Keratinocyte (primary cell): ENCODE measurements around the gene FLNB. TPM values are rescaled to one million over a fixed set of nuclear protein-coding genes. Genes with fewer than 3 reads are reported as not detected.

Source experiments
- DNase-seq: peaks from one replicate; pipeline ENCODE4 v3.0.0-alpha.2; 2011; ENCODE audit warnings: low read depth, missing footprints, low spot score
- FAIRE-seq: peaks from 2 replicates; lab custom pipeline; 2011; peaks lifted over from hg19 to GRCh38; lab: Jason Lieb, UNC
- H2AFZ ChIP-seq: 2 replicates; pipeline ENCODE4 v1.6.0; 2012; ENCODE audit warnings: low read length, control low read depth, inconsistent platforms; ENCODE audit not compliant: control insufficient read depth
- H3K27ac ChIP-seq: 2 replicates; pipeline ENCODE4 v1.5.1; 2011; ENCODE audit warnings: low read length; ENCODE audit not compliant: control insufficient read depth, insufficient read depth
- H3K27me3 ChIP-seq: 3 replicates; pipeline ENCODE4 v1.6.0; 2011; ENCODE audit warnings: low read length; ENCODE audit not compliant: control insufficient read depth, insufficient read depth; ENCODE audit errors: extremely low read depth
- H3K36me3 ChIP-seq, 2 experiments: 2 replicates in 1 of 2; 3 replicates in 1 of 2; pipeline ENCODE4 v1.5.1; 2011; ENCODE audit warnings: low read length in 2 of 2, mild to moderate bottlenecking in 1 of 2; ENCODE audit not compliant: control insufficient read depth in 2 of 2, insufficient read depth in 2 of 2; ENCODE audit errors: extremely low read depth in 1 of 2
- H3K4me1 ChIP-seq: 3 replicates; pipeline ENCODE4 v1.5.1; 2011; ENCODE audit warnings: low read length; ENCODE audit not compliant: control insufficient read depth, insufficient read depth; ENCODE audit errors: extremely low read depth
- H3K4me2 ChIP-seq: 3 replicates; pipeline ENCODE4 v1.6.0; 2011; ENCODE audit warnings: low read depth, low read length; ENCODE audit not compliant: control insufficient read depth, insufficient read depth; ENCODE audit errors: extremely low read depth
- H3K4me3 ChIP-seq, 3 experiments: fragments of 200-600 bp in 1 of 3; sonication (generic) in 1 of 3; 2 replicates in 2 of 3; 3 replicates in 1 of 3; pipeline ENCODE4 v1.5.1; 2011 to 2016; ENCODE audit warnings: low read length in 3 of 3, mild to moderate bottlenecking in 3 of 3, control low read depth in 2 of 3, inconsistent platforms in 1 of 3, low read depth in 1 of 3, mixed read lengths in 1 of 3, mixed run types in 1 of 3, moderate library complexity in 1 of 3; ENCODE audit not compliant: control insufficient read depth in 2 of 3, insufficient read depth in 2 of 3; ENCODE audit errors: extremely low read depth in 1 of 3
- H3K79me2 ChIP-seq: 2 replicates; pipeline ENCODE4 v1.6.0; 2012; ENCODE audit warnings: low read length; ENCODE audit not compliant: control insufficient read depth, insufficient read depth
- H3K9ac ChIP-seq: 3 replicates; pipeline ENCODE4 v1.6.0; 2011; ENCODE audit warnings: low read length; ENCODE audit not compliant: control insufficient read depth, insufficient read depth; ENCODE audit errors: extremely low read depth
- H3K9me1 ChIP-seq: 3 replicates; pipeline ENCODE4 v1.6.0; 2011; ENCODE audit warnings: low read length; ENCODE audit not compliant: control insufficient read depth, insufficient read depth; ENCODE audit errors: extremely low read depth
- H3K9me3 ChIP-seq: 2 replicates; pipeline ENCODE4 v1.5.1; 2012; ENCODE audit warnings: low read depth, low read length; ENCODE audit not compliant: control insufficient read depth
- H4K20me1 ChIP-seq: 3 replicates; pipeline ENCODE4 v1.6.0; 2011; ENCODE audit warnings: low read length; ENCODE audit not compliant: control insufficient read depth, insufficient read depth; ENCODE audit errors: extremely low read depth
- EZH2 ChIP-seq: IDR thresholded peaks from one replicate; pipeline ENCODE4 v1.6.1; 2012; ENCODE audit warnings: inconsistent platforms, mild to moderate bottlenecking, low read length, moderate library complexity
- dilution Hi-C: fragments of 300-500 bp; cut with MboI; formaldehyde crosslinking; loops from one replicate; pipeline ENCODE4 v1.7.0; 2020; ENCODE audit warnings: low sequenced_read_pairs; ENCODE audit not compliant: extremely low pct_ligation_motif_present
- polyA plus RNA-seq, 5 experiments: library from polyadenylated mRNA; depleted of rRNA in 3 of 5; stranded (reverse) in 3 of 5; stranded (forward) in 1 of 5; unstranded in 1 of 5; fragments of >200 nt; gene quantifications; 1 replicate in 1 of 5; 2 replicates in 3 of 5; 3 replicates in 1 of 5; pipeline versions ENCODE4 v1.2.1 to v1.2.3, GENCODE V29; 2011 to 2012; ENCODE audit warnings: missing spikeins in 2 of 5, low read depth in 1 of 5, low replicate concordance in 1 of 5
- TF ChIP-seq, protein P1 (sequence below), 3 experiments: IDR thresholded peaks in 1 of 3; conservative IDR thresholded peaks in 1 of 3; optimal IDR thresholded peaks in 1 of 3; 2 replicates in 2 of 3; 3 replicates in 1 of 3; pipeline versions ENCODE3 to v1.5.1; 2011; ENCODE audit warnings: low read length in 3 of 3, mild to moderate bottlenecking in 3 of 3, moderate library complexity in 2 of 3, control low read depth in 1 of 3, inconsistent platforms in 1 of 3; ENCODE audit not compliant: insufficient read depth in 2 of 3; ENCODE audit errors: extremely low read depth in 1 of 3

Gene FLNB
- polyA plus RNA-seq, 1 donor (not counting 4 experiments of a cell fraction or from before 2014, with no cell fraction given), result 289 TPM

DNA sequence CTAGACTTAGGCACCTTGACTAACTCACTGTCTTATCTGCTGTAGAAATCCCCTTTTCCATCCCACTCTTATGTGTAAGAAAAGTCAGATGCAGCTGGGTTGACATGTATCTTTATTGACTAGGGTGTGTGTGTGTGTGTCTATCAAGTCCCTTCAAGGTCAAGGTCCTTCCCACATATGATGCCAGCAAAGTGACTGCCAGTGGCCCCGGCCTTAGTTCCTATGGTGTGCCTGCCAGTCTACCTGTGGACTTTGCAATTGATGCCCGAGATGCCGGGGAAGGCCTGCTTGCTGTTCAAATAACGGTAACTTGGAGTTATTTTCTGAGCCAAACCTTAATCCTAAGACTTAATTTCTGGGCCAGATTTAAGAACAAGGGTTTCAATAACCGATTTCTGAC is 126.2 kb downstream of the FLNB start:
- no peak overlapping the region for H3K9ac ChIP-seq
- TF ChIP-seq, protein P1, sequence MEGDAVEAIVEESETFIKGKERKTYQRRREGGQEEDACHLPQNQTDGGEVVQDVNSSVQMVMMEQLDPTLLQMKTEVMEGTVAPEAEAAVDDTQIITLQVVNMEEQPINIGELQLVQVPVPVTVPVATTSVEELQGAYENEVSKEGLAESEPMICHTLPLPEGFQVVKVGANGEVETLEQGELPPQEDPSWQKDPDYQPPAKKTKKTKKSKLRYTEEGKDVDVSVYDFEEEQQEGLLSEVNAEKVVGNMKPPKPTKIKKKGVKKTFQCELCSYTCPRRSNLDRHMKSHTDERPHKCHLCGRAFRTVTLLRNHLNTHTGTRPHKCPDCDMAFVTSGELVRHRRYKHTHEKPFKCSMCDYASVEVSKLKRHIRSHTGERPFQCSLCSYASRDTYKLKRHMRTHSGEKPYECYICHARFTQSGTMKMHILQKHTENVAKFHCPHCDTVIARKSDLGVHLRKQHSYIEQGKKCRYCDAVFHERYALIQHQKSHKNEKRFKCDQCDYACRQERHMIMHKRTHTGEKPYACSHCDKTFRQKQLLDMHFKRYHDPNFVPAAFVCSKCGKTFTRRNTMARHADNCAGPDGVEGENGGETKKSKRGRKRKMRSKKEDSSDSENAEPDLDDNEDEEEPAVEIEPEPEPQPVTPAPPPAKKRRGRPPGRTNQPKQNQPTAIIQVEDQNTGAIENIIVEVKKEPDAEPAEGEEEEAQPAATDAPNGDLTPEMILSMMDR (optimal IDR thresholded peaks at IDR 0.05 in 1 of 3, IDR thresholded peaks at IDR 0.05 in 1 of 3, conservative IDR thresholded peaks at IDR 0.05 in 1 of 3; ENCODE audit: extremely low read depth in 1 of 3, insufficient read depth in 2 of 3, low read length in 3 of 3), result no peak
- TF ChIP-seq EZH2, result no peak

DNA sequence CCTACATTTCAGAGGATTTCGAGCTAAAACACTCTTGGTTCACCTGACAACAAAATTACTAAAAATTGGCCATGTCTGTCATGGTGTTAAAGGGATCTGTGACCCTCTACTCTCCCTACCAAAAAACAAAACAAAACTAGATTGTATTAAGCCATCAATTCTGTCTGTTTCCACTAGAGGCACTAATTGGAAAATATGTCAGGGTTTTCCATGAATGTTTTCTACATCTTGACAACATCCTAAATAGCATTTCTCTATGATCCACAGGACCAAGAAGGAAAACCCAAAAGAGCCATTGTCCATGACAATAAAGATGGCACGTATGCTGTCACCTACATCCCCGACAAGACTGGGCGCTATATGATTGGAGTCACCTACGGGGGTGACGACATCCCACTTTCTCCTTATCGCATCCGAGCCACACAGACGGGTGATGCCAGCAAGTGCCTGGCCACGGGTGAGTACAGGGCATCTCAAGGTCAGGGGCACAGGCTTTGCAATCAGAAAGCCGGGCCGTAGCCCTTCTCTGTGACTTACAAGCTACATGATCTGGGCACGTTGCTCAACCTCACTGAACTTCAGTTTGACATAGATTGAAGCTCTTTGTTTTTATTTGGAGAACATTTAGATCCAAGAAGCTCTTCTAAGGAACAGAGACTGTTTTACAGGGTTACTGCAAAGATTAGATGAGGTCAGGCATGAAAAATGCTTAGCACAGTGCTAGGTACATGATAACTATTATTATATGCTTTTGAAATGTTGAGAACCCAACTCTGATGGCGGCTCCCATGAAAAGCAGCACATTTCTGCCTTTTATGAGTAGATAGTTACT is 127.7 kb downstream of the FLNB start:
- H3K4me2 ChIP-seq, result no peak overlapping the region
- H3K27me3 ChIP-seq, result no peaks in the 10 kb centered on the region
- H3K79me2 ChIP-seq, result peaks cover 23% of the 10 kb centered on the region
- no peak overlapping the region for H2AFZ ChIP-seq
- no peak for FAIRE-seq
- dilution Hi-C loops, result no loop called here
- no peaks in the 10 kb centered on the region for H3K9me1 ChIP-seq
- peaks cover 34% of the 10 kb centered on the region for H4K20me1 ChIP-seq
- TF ChIP-seq EZH2, result no peak
- TF ChIP-seq, protein P1 (optimal IDR thresholded peaks at IDR 0.05 in 1 of 3, IDR thresholded peaks at IDR 0.05 in 1 of 3, conservative IDR thresholded peaks at IDR 0.05 in 1 of 3; ENCODE audit: extremely low read depth in 1 of 3, insufficient read depth in 2 of 3, low read length in 3 of 3), result peak in 2 of 3 experiments; percentile 7 to 39
- no peak overlapping the region for H3K4me3 ChIP-seq
- H3K4me1 ChIP-seq, result no peaks in the 10 kb centered on the region
- DNase-seq, result no peak
- no peaks in the 10 kb centered on the region for H3K9me3 ChIP-seq
- H3K36me3 ChIP-seq, result peaks cover 67 to 82% of the 10 kb centered on the region in 2 experiments
- no peak overlapping the region for H3K9ac ChIP-seq
- no peak overlapping the region for H3K27ac ChIP-seq

More for the DNA sequence above, 126.2 kb downstream of the FLNB start:
- H3K27ac ChIP-seq, result no peak overlapping the region
- no peak overlapping the region for H3K4me3 ChIP-seq
- no peak overlapping the region for H3K4me2 ChIP-seq
- H3K36me3 ChIP-seq, result peaks cover 71 to 89% of the 10 kb centered on the region in 2 experiments
- H3K4me1 ChIP-seq, result no peaks in the 10 kb centered on the region
- no peaks in the 10 kb centered on the region for H3K27me3 ChIP-seq
- peaks cover 31% of the 10 kb centered on the region for H3K79me2 ChIP-seq
- no peak for FAIRE-seq
- dilution Hi-C loops, result no loop called here
- no peak overlapping the region for H2AFZ ChIP-seq
- DNase-seq, result no peak
- H3K9me3 ChIP-seq, result no peaks in the 10 kb centered on the region
- no peaks in the 10 kb centered on the region for H3K9me1 ChIP-seq
- H4K20me1 ChIP-seq, result peaks cover 40% of the 10 kb centered on the region
